NCI-H146 treated with DMSO at 0.1 percent for 48 hours (cell line): ENCODE data around the gene BCR.

Source experiments
- DNase-seq: peaks from one replicate; lab custom pipeline; 2025; ENCODE audit not compliant: unreplicated experiment; lab: John Stamatoyannopoulos, UW

Gene BCR

GRCh38 chr22:23227380-23227779 lies 47.1 kb downstream of the BCR start:
- DNase-seq = no peak

- DNase-seq = no peak
Observed at GRCh38 chr22:23228503-23228902, 48.2 kb downstream of the BCR start.

- no peak for DNase-seq
Observed at GRCh38 chr22:23229646-23230045, 49.3 kb downstream of the BCR start.

- peak; percentile 40 for DNase-seq
Observed at GRCh38 chr22:23230348-23231068, 50.2 kb downstream of the BCR start.

GRCh38 chr22:23231471-23232093 lies 51.3 kb downstream of the BCR start:
- DNase-seq = no peak

- no peak for DNase-seq
Observed at GRCh38 chr22:23232094-23232905, 52.0 kb downstream of the BCR start.

- DNase-seq = no peak
Observed at GRCh38 chr22:23233084-23233531, 52.8 kb downstream of the BCR start.

- DNase-seq = no peak
Observed at GRCh38 chr22:23233752-23234408, 53.6 kb downstream of the BCR start.

GRCh38 chr22:23234409-23235161 lies 54.3 kb downstream of the BCR start:
- DNase-seq = no peak

GRCh38 chr22:23235425-23235824 lies 55.1 kb downstream of the BCR start:
- DNase-seq = no peak

- DNase-seq = no peak
Observed at GRCh38 chr22:23236026-23236425, 55.7 kb downstream of the BCR start.

GRCh38 chr22:23236440-23237184 lies 56.3 kb downstream of the BCR start:
- no peak for DNase-seq

GRCh38 chr22:23237201-23237798 lies 57.0 kb downstream of the BCR start:
- peak; percentile 82 for DNase-seq

GRCh38 chr22:23237841-23238240 lies 57.5 kb downstream of the BCR start:
- peak; percentile 8 for DNase-seq

- DNase-seq = no peak
Observed at GRCh38 chr22:23238707-23239106, 58.4 kb downstream of the BCR start.

GRCh38 chr22:23239429-23239828 lies 59.1 kb downstream of the BCR start:
- no peak for DNase-seq

GRCh38 chr22:23240639-23241389 lies 60.5 kb downstream of the BCR start:
- no peak for DNase-seq

GRCh38 chr22:23241562-23242472 lies 61.5 kb downstream of the BCR start:
- no peak for DNase-seq
